HepG2 (cell line): ENCODE results near the gene PRSS21. TPM values are rescaled to one million over a fixed set of nuclear protein-coding genes. Genes with fewer than 3 reads are reported as not detected.

Experiments used
- ATAC-seq: fragments of 200-7000 bp; cut with Tn5 transposase; 3 replicates; pipeline ENCODE4 v1.9.1; 2020; ENCODE audit warnings: mild to moderate bottlenecking, moderate library complexity
- BruUV-seq: library from RNA; stranded (reverse); fragments of 400-500 nt; replicated peaks from 2 replicates; lab custom pipeline; 2021; lab: Mats Ljungman, UMichigan
- CTCF ChIA-PET: fragments of 300-600 bp; formaldehyde crosslinking; extraction: SDS; loops from one replicate; lab custom pipeline; 2021; ENCODE audit warnings: low total read pairs, inconsistent platforms, low intra/inter-chr PET ratio; lab: Yijun Ruan, JAX
- POLR2A ChIA-PET: fragments of 350-600 bp; sonication (Branson Sonifier 250); formaldehyde crosslinking; loops from one replicate; lab custom pipeline; 2020; ENCODE audit warnings: antibody characterized with exemption, inconsistent platforms; lab: Yijun Ruan, JAX
- DNase-seq: peaks from one replicate; pipeline ENCODE4 v3.0.0-alpha.2; 2015; ENCODE audit warnings: low spot score
- FAIRE-seq: peaks from 3 replicates; lab custom pipeline; 2011; peaks lifted over from hg19 to GRCh38; lab: Jason Lieb, UNC
- H2AFZ ChIP-seq: one replicate; pipeline ENCODE4 v1.6.1; 2011; ENCODE audit warnings: low read length, inconsistent platforms
- H3K27ac ChIP-seq: fragments of 300-600 bp; 3 replicates; pipeline ENCODE4 v1.8.0; 2011; ENCODE audit warnings: mixed run types, mild to moderate bottlenecking, mixed read lengths, low read length, inconsistent platforms; ENCODE audit not compliant: insufficient read depth; ENCODE audit errors: extremely low read length
- H3K27me3 ChIP-seq, 2 experiments: fragments of 200-600 bp in 1 of 2; 2 replicates in 1 of 2; 3 replicates in 1 of 2; pipeline versions ENCODE4 v1.6.0 to v1.8.0; 2011; ENCODE audit warnings: low read length in 2 of 2, mild to moderate bottlenecking in 2 of 2, moderate library complexity in 2 of 2, inconsistent platforms in 1 of 2; ENCODE audit not compliant: insufficient read depth in 2 of 2, control insufficient read depth in 1 of 2
- H3K36me3 ChIP-seq, 2 experiments: fragments of 200-600 bp in 1 of 2; replicated peaks in 1 of 2; 2 replicates in 1 of 2; 3 replicates in 1 of 2; pipeline versions ENCODE4 v1.5.1 to v1.8.0; 2011; ENCODE audit warnings: low read length in 2 of 2, inconsistent platforms in 1 of 2; ENCODE audit not compliant: insufficient read depth in 2 of 2, control insufficient read depth in 1 of 2
- H3K4me1 ChIP-seq: 2 replicates; pipeline ENCODE4 v1.5.1; 2012; ENCODE audit warnings: low read length, inconsistent platforms; ENCODE audit not compliant: insufficient read depth
- H3K4me2 ChIP-seq: 2 replicates; pipeline ENCODE4 v1.6.0; 2011; ENCODE audit warnings: low read depth, low read length, inconsistent platforms
- H3K4me3 ChIP-seq, 3 experiments: fragments of 200-600 bp in 1 of 3; sonication (generic), shearing (Covaris generic) in 1 of 3; replicated peaks in 1 of 3; 2 replicates each; pipeline ENCODE4 v1.5.1; 2011 to 2016; ENCODE audit warnings: low read length in 3 of 3, inconsistent platforms in 2 of 3, low read depth in 2 of 3, mild to moderate bottlenecking in 2 of 3, control low read depth in 1 of 3, mixed read lengths in 1 of 3; ENCODE audit not compliant: insufficient read depth in 1 of 3
- H3K79me2 ChIP-seq: one replicate; pipeline ENCODE4 v1.6.1; 2011; ENCODE audit warnings: low read length, inconsistent platforms; ENCODE audit not compliant: insufficient read depth
- H3K9ac ChIP-seq: 2 replicates; pipeline ENCODE4 v1.6.0; 2011; ENCODE audit warnings: mild to moderate bottlenecking, low read depth, low read length, inconsistent platforms; ENCODE audit not compliant: insufficient read depth
- H3K9me3 ChIP-seq: 2 replicates; pipeline ENCODE4 v1.5.1; 2012; ENCODE audit warnings: mild to moderate bottlenecking, low read length
- H4K20me1 ChIP-seq: 2 replicates; pipeline ENCODE4 v1.6.0; 2011; ENCODE audit warnings: inconsistent platforms, mild to moderate bottlenecking, low read length, moderate library complexity; ENCODE audit not compliant: insufficient read depth
- ATM ChIP-seq: fragments of 450-650 bp; IDR thresholded peaks from 2 replicates; pipeline ENCODE4 v1.7.1; 2017; ENCODE audit warnings: mild to moderate bottlenecking, borderline replicate concordance
- HES4 ChIP-seq: sonication (generic); formaldehyde crosslinking; IDR thresholded peaks from 2 replicates; pipeline ENCODE4 v1.9.0; 2021; ENCODE audit warnings: mild to moderate bottlenecking, missing genetic modification reagents, borderline replicate concordance
- HNRNPK ChIP-seq: fragments of 200-400 bp; formaldehyde crosslinking; IDR thresholded peaks from 2 replicates; pipeline ENCODE4 v1.6.1; 2018; ENCODE audit warnings: low read length, low read depth, moderate library complexity, mild to moderate bottlenecking; ENCODE audit not compliant: poor library complexity, severe bottlenecking
- ZNF142 ChIP-seq: sonication (generic); formaldehyde crosslinking; IDR thresholded peaks from 2 replicates; pipeline ENCODE4 v1.4.0; 2020; ENCODE audit warnings: missing genetic modification reagents
- ZNF687 ChIP-seq: sonication (generic); formaldehyde crosslinking; IDR thresholded peaks from 2 replicates; pipeline ENCODE4 v1.5.1; 2020; ENCODE audit warnings: mild to moderate bottlenecking, missing genetic modification reagents, moderate library complexity
- WGBS: methylation state at CpG from one replicate; pipeline ENCODE4 v1.1.6; 2017; ENCODE audit warnings: low lambda C conversion rate; 5-methylcytosine and 5-hydroxymethylcytosine counted together
- in situ Hi-C: cut with HindIII; loops from 2 replicates; pipeline ENCODE4 v1.10.0; 2017; ENCODE audit warnings: low pct_unique_long_range_greater_than_20kb; ENCODE audit not compliant: extremely low pct_ligation_motif_present
- intact Hi-C: fragments of 100-400 bp; cut with micrococcal nuclease; formaldehyde crosslinking; loops from one replicate; pipeline ENCODE4 v1.10.0; 2022; ENCODE audit not compliant: unreplicated experiment
- polyA plus RNA-seq, 8 experiments: library from polyadenylated mRNA; depleted of rRNA in 3 of 8; stranded (reverse) in 7 of 8; unstranded in 1 of 8; fragments of >200 nt; fragmentation: Illumina TruSeq in 4 of 8; extraction: Trizol in 4 of 8; gene quantifications; 2 replicates each; pipeline versions ENCODE4 v1.2.1 to v1.2.3, GENCODE V29; 2011 to 2016; ENCODE audit warnings: low read depth in 4 of 8, missing spikeins in 1 of 8, mixed read lengths in 1 of 8; ENCODE audit not compliant: insufficient read depth in 1 of 8
- total RNA-seq, 5 experiments: library from RNA; depleted of rRNA; stranded (reverse); fragments of >200 nt; fragmentation: Illumina TruSeq; extraction: Trizol; gene quantifications; 2 replicates each; pipeline ENCODE4 v1.2.3, GENCODE V29; 2016; ENCODE audit warnings: low read depth in 1 of 5
- TF ChIP-seq, protein P1 (sequence below): sonication (generic); formaldehyde crosslinking; IDR thresholded peaks from 2 replicates; pipeline ENCODE4 v1.5.0; 2020; ENCODE audit warnings: missing genetic modification reagents
- TF ChIP-seq, protein P2 (sequence below): sonication (generic); formaldehyde crosslinking; IDR thresholded peaks from 2 replicates; pipeline ENCODE4 v1.5.0; 2020; ENCODE audit warnings: mild to moderate bottlenecking, missing genetic modification reagents, moderate library complexity

Gene PRSS21
- total and polyA plus RNA-seq, 2 of the 13 experiments (the other 11 are each of a cell fraction or from before 2014, with no cell fraction given) = not detected

- H3K9me3 ChIP-seq = no peaks in the 10 kb centered on the region
Observed at GRCh38 chr16:2827374-2827791, 10.3 kb downstream of the PRSS21 start.

More at GRCh38 chr16:2827374-2827791, 10.3 kb downstream of the PRSS21 start:
- Histone ChIP-seq H3K27me3 (peaks cover 1 to 80% of the 10 kb centered on the region in 2 experiments), H4K20me1 (no peaks in the 10 kb centered on the region), H3K4me1 (peaks cover 46% of the 10 kb centered on the region), H3K4me2 (no peak overlapping the region), H3K36me3 (no peaks in the 10 kb centered on the region), H3K27ac (no peak overlapping the region), H3K9ac (no peak overlapping the region), H3K79me2 (no peaks in the 10 kb centered on the region), H3K4me3 (no peak overlapping the region), H2AFZ (no peak overlapping the region)
- in situ Hi-C loops = loop anchor here (5.0 kb wide), 1 partner anchor 40 kb away; the partner anchor contains the start of gene PRSS33
- FAIRE-seq = no peak
- ChIA-PET CTCF (no interaction called here), POLR2A (interaction anchor here (0.6 kb wide), 1 partner anchor 22 kb away, joined by 3 read pairs; no protein-coding TSS in a partner anchor)
- ATAC-seq = no peak
- no peak for TF ChIP-seq HNRNPK
- TF ChIP-seq, protein P1, sequence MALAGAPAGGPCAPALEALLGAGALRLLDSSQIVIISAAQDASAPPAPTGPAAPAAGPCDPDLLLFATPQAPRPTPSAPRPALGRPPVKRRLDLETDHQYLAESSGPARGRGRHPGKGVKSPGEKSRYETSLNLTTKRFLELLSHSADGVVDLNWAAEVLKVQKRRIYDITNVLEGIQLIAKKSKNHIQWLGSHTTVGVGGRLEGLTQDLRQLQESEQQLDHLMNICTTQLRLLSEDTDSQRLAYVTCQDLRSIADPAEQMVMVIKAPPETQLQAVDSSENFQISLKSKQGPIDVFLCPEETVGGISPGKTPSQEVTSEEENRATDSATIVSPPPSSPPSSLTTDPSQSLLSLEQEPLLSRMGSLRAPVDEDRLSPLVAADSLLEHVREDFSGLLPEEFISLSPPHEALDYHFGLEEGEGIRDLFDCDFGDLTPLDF (CRISPR knock-in tag) = no peak
- TF ChIP-seq ATM = no peak
- TF ChIP-seq ZNF142 (CRISPR knock-in tag) = no peak
- no peak for TF ChIP-seq HES4 (CRISPR knock-in tag)
- TF ChIP-seq ZNF687 (CRISPR knock-in tag) = peak; percentile 16; the same call in 1 of the 2 replicates
- TF ChIP-seq, protein P2, sequence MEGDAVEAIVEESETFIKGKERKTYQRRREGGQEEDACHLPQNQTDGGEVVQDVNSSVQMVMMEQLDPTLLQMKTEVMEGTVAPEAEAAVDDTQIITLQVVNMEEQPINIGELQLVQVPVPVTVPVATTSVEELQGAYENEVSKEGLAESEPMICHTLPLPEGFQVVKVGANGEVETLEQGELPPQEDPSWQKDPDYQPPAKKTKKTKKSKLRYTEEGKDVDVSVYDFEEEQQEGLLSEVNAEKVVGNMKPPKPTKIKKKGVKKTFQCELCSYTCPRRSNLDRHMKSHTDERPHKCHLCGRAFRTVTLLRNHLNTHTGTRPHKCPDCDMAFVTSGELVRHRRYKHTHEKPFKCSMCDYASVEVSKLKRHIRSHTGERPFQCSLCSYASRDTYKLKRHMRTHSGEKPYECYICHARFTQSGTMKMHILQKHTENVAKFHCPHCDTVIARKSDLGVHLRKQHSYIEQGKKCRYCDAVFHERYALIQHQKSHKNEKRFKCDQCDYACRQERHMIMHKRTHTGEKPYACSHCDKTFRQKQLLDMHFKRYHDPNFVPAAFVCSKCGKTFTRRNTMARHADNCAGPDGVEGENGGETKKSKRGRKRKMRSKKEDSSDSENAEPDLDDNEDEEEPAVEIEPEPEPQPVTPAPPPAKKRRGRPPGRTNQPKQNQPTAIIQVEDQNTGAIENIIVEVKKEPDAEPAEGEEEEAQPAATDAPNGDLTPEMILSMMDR = no peak
- no TSS peak for BruUV-seq
- no CpG with 5 or more reads among the region's 15 CpGs for WGBS
- intact Hi-C loops = no loop called here
- no peak for DNase-seq
